NB4 (cell line): ENCODE data around the gene PAEP.

Experiments
- MAX ChIP-seq: IDR thresholded peaks from 2 replicates; pipeline ENCODE4 v1.6.1; 2011; ENCODE audit warnings: low read depth, low read length
- POLR2A ChIP-seq: IDR thresholded peaks from 2 replicates; pipeline ENCODE4 v1.6.1; 2011; ENCODE audit warnings: mild to moderate bottlenecking; ENCODE audit not compliant: insufficient read length; ENCODE audit errors: extremely low read depth

- TF ChIP-seq POLR2A (no peak), MAX (no peak)
Measured at GRCh38 chr9:135533674-135534073, 27.9 kb upstream of the PAEP start.
